HG02884 (cell line): ENCODE measurements around the gene GPRC5B.

Source experiments
- ATAC-seq: cut with Tn5 transposase; IDR thresholded peaks from one replicate; pipeline ENCODE4 v1.9.1; 2021; ENCODE audit warnings: mild to moderate bottlenecking, moderate library complexity; ENCODE audit not compliant: unreplicated experiment

GPRC5B gene

GRCh38 chr16:19898924-19899604, 14.4 kb upstream of the GPRC5B start:
- no peak for ATAC-seq

- ATAC-seq, result no peak
Measured at GRCh38 chr16:19898166-19898565, 13.5 kb upstream of the GPRC5B start.

- no peak for ATAC-seq
Measured at GRCh38 chr16:19896951-19897350, 12.3 kb upstream of the GPRC5B start.

- no peak for ATAC-seq
Measured at GRCh38 chr16:19894586-19894985, 9.9 kb upstream of the GPRC5B start.

GRCh38 chr16:19892902-19893301, 8.3 kb upstream of the GPRC5B start:
- ATAC-seq, result no peak

GRCh38 chr16:19890901-19891300, 6.3 kb upstream of the GPRC5B start:
- no peak for ATAC-seq

- ATAC-seq, result no peak
Measured at GRCh38 chr16:19888834-19889233, 4.2 kb upstream of the GPRC5B start.

- ATAC-seq, result peak; percentile 60
Measured at GRCh38 chr16:19886073-19886941, 1.7 kb upstream of the GPRC5B start.

GRCh38 chr16:19885451-19886072, 914 bp upstream of the GPRC5B start:
- ATAC-seq, result no peak

GRCh38 chr16:19883966-19884485, 622 bp downstream of the GPRC5B start:
- no peak for ATAC-seq

- no peak for ATAC-seq
Measured at GRCh38 chr16:19883296-19883965, 1.2 kb downstream of the GPRC5B start.

GRCh38 chr16:19882646-19883045, 2.0 kb downstream of the GPRC5B start:
- ATAC-seq, result no peak

- no peak for ATAC-seq
Measured at GRCh38 chr16:19882186-19882585, 2.5 kb downstream of the GPRC5B start.

GRCh38 chr16:19881783-19882182, 2.9 kb downstream of the GPRC5B start:
- no peak for ATAC-seq

GRCh38 chr16:19881028-19881427, 3.6 kb downstream of the GPRC5B start:
- ATAC-seq, result no peak

- no peak for ATAC-seq
Measured at GRCh38 chr16:19879241-19879792, 5.3 kb downstream of the GPRC5B start.

GRCh38 chr16:19878757-19879156, 5.9 kb downstream of the GPRC5B start:
- no peak for ATAC-seq

GRCh38 chr16:19876501-19877059, 8.1 kb downstream of the GPRC5B start:
- no peak for ATAC-seq

- no peak for ATAC-seq
Measured at GRCh38 chr16:19875900-19876299, 8.7 kb downstream of the GPRC5B start.

- ATAC-seq, result no peak
Measured at GRCh38 chr16:19874851-19875546, 9.6 kb downstream of the GPRC5B start.
